ENCODE measurements around the gene TANC1. TPM values are rescaled to one million over a fixed set of nuclear protein-coding genes. Genes with fewer than 3 reads are reported as not detected.
A peak's percentile ranks its signal among the peaks of the same experiment; 100 is the strongest.

TANC1 gene
- total RNA-seq, 1 experiment from 2014 or later, result 2.5 TPM

GRCh38 chr2:159065313-159065712 lies 96.9 kb downstream of the TANC1 start:
- Histone ChIP-seq H3K27me3 (ENCODE audit: insufficient read depth, low read length) (no peaks in the 10 kb centered on the region), H3K27ac (ENCODE audit: insufficient read length, low read depth, low read length) (no peak overlapping the region), H2BK5ac (ENCODE audit: insufficient read length, low read length) (no peak overlapping the region), H3K14ac (ENCODE audit: insufficient read depth, low read length) (no peak overlapping the region), H3K79me1 (ENCODE audit: insufficient read depth, low read depth, low read length, poor library complexity, severe bottlenecking) (no peaks in the 10 kb centered on the region), H3K9me3 (ENCODE audit: control insufficient read depth, low read depth, low read length) (no peaks in the 10 kb centered on the region), H3K18ac (ENCODE audit: insufficient read length, low read depth, low read length) (no peak overlapping the region), H2BK15ac (ENCODE audit: low read depth, low read length) (no peak overlapping the region), H3K56ac (ENCODE audit: insufficient read length, low read depth, low read length) (no peak overlapping the region), H3T11ph (ENCODE audit: low read length) (no peak overlapping the region), H2AFZ (ENCODE audit: low read length) (no peak overlapping the region), H4K8ac (replicated peaks; ENCODE audit: insufficient read length, low read depth, low read length) (no peak overlapping the region), H2AK5ac (ENCODE audit: insufficient read length, low read length) (no peak overlapping the region), H3K4me1 (ENCODE audit: insufficient read depth, low read length) (peaks cover 7% of the 10 kb centered on the region; the same call in 1 of the 2 replicates), H3K4me2 (ENCODE audit: insufficient read depth, insufficient read length, low read length) (no peak overlapping the region), H4K5ac (ENCODE audit: insufficient read length, low read depth, low read length) (no peak overlapping the region), H3K9ac (ENCODE audit: extremely low read depth, insufficient read length, low read length) (no peak overlapping the region), H4K91ac (ENCODE audit: insufficient read length, low read depth, low read length) (no peak overlapping the region), H4K20me1 (ENCODE audit: control insufficient read depth, insufficient read depth, insufficient read length) (no peaks in the 10 kb centered on the region), H3K79me2 (ENCODE audit: insufficient read depth, low read length) (no peaks in the 10 kb centered on the region), H2BK12ac (ENCODE audit: insufficient read length, low read depth, low read length) (no peak overlapping the region), H3K23ac (ENCODE audit: insufficient read length, low read depth, low read length) (no peak overlapping the region), H2BK120ac (ENCODE audit: low read depth, low read length, poor library complexity, severe bottlenecking) (no peak overlapping the region), H3K4ac (ENCODE audit: low read depth, low read length) (no peak overlapping the region), H3K23me2 (ENCODE audit: insufficient read length, low read depth, low read length, poor library complexity, severe bottlenecking) (no peaks in the 10 kb centered on the region), H2BK20ac (ENCODE audit: low read depth, low read length, poor library complexity, severe bottlenecking) (no peak overlapping the region)
- Mint-ChIP-seq H3K36me3 (ENCODE audit: insufficient read depth in 1 of 3, low read depth in 3 of 3) (no peaks in the 10 kb centered on the region; a peak in 1 of 7 replicates), H3K4me1 (peaks cover 29 to 33% of the 10 kb centered on the region in 2 experiments), H3K4me3 (peak overlapping the region in 1 of 2 experiments; percentile 25; a peak in 2 of 5 replicates), H3K27ac (peak overlapping the region in 1 of 3 experiments; percentile 91; a peak in 1 of 7 replicates), H3K27me3 (ENCODE audit: low read depth) (no peaks in the 10 kb centered on the region), H3K9me3 (no peaks in the 10 kb centered on the region)
- no CpG with 5 or more reads among the region's 1 CpG for WGBS (ENCODE audit: extremely low coverage, insufficient read length, low lambda C conversion rate)
- TF ChIP-seq CTCF (conservative IDR thresholded peaks at IDR 0.05), result no peak
- DNase-seq, result no peak
